ENCODE data around the gene ANKRD55.

ANKRD55 gene

GRCh38 chr5:56055859-56056258, 177.3 kb downstream of the ANKRD55 start:
- POLR2A ChIA-PET: no interaction called here
- CTCF ChIA-PET: no interaction called here

DNA sequence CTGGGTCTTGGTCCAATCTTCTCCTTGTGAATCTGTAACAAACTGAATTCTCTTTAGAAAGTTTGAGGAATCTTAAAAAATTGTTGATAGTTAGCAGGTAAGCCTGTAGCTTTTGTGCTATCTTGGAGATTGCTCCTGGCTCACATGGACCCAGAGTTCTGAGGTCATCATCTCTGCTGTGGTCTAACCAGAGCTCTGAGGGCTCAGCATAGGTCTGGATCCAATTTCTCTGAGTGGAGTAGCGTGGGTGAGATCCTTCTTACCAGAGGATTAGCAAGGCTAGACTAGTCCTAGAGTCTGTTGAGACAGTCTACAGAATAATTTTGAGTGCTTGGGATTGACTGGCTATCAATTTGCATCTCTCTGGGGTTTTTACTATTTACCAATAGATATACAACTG, 177.8 kb downstream of the ANKRD55 start:
- POLR2A ChIA-PET: no interaction called here
- CTCF ChIA-PET: no interaction called here
- TF ChIP-seq FOXA1 (IDR thresholded peaks at IDR 0.05) (no peak), L3MBTL2 (conservative IDR thresholded peaks at IDR 0.05) (no peak), HDGF (IDR thresholded peaks at IDR 0.05; ENCODE audit: borderline replicate concordance) (no peak), LEF1 (IDR thresholded peaks at IDR 0.05; ENCODE audit: borderline replicate concordance) (no peak)
- DNase-seq (ENCODE audit: extremely low spot score): no peak

More at GRCh38 chr5:56055859-56056258, 177.3 kb downstream of the ANKRD55 start:
- TF ChIP-seq HDGF (IDR thresholded peaks at IDR 0.05; ENCODE audit: borderline replicate concordance): no peak
- TF ChIP-seq FOXM1 (IDR thresholded peaks at IDR 0.05; ENCODE audit: borderline replicate concordance): no peak
- TF ChIP-seq ARNT (IDR thresholded peaks at IDR 0.05): no peak
- no peak for TF ChIP-seq LEF1 (IDR thresholded peaks at IDR 0.05; ENCODE audit: borderline replicate concordance)
- no peak for TF ChIP-seq TARDBP (IDR thresholded peaks at IDR 0.05)
- TF ChIP-seq SP1 (IDR thresholded peaks at IDR 0.05): no peak
- no peak for TF ChIP-seq CTBP1 (IDR thresholded peaks at IDR 0.05; ENCODE audit: borderline replicate concordance)
- no peak for TF ChIP-seq NFRKB (IDR thresholded peaks at IDR 0.05)
- TF ChIP-seq FOXK2 (IDR thresholded peaks at IDR 0.05): no peak
- TF ChIP-seq ZNF384 (IDR thresholded peaks at IDR 0.05): no peak
- no peak for TF ChIP-seq BHLHE40 (IDR thresholded peaks at IDR 0.05; ENCODE audit: borderline replicate concordance)
- no peak for TF ChIP-seq L3MBTL2 (conservative IDR thresholded peaks at IDR 0.05)
- TF ChIP-seq SUZ12 (IDR thresholded peaks at IDR 0.05): no peak
- no peak for DNase-seq (ENCODE audit: extremely low spot score)

DNA sequence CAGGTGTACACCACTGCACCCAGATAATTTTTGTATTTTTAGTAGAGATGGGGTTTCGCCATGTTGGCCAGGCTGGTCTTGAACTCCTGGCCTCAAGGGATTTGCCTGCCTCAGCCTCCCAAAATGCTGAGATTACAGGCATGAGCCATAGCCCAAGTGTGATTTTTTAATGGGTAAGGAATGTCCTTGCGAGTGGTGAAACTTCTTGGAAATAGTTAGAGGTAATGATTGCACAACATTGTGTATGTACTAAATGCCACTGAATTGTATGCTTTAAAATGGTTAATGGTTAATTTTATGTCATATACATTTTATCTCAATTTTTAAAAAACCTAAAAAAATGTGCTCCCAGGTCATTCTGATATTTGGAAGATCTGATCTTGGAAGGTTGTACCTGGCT, 178.5 kb downstream of the ANKRD55 start:
- DNase-seq (ENCODE audit: extremely low spot score): no peak
- CTCF ChIA-PET: no interaction called here
- TF ChIP-seq L3MBTL2 (conservative IDR thresholded peaks at IDR 0.05): no peak
- no peak for TF ChIP-seq SP1 (IDR thresholded peaks at IDR 0.05)
- TF ChIP-seq ZNF384 (IDR thresholded peaks at IDR 0.05): no peak
- no peak for TF ChIP-seq ELF4 (IDR thresholded peaks at IDR 0.05)
- no peak for TF ChIP-seq ARNT (IDR thresholded peaks at IDR 0.05)
- no peak for TF ChIP-seq HDGF (IDR thresholded peaks at IDR 0.05; ENCODE audit: borderline replicate concordance)

GRCh38 chr5:56053363-56053762, 179.8 kb downstream of the ANKRD55 start:
- CTCF ChIA-PET: no interaction called here
- no peak for TF ChIP-seq FOXK2 (IDR thresholded peaks at IDR 0.05)
- no peak for TF ChIP-seq ARNT (IDR thresholded peaks at IDR 0.05)
- TF ChIP-seq PKNOX1 (IDR thresholded peaks at IDR 0.05): no peak
- no peak for TF ChIP-seq L3MBTL2 (conservative IDR thresholded peaks at IDR 0.05)
- TF ChIP-seq SP1 (IDR thresholded peaks at IDR 0.05): no peak
- no peak for TF ChIP-seq BHLHE40 (IDR thresholded peaks at IDR 0.05; ENCODE audit: borderline replicate concordance)
- TF ChIP-seq TARDBP (IDR thresholded peaks at IDR 0.05): no peak
- TF ChIP-seq ZNF384 (IDR thresholded peaks at IDR 0.05): no peak
- TF ChIP-seq NFRKB (IDR thresholded peaks at IDR 0.05): no peak
- no peak for TF ChIP-seq HDGF (IDR thresholded peaks at IDR 0.05; ENCODE audit: borderline replicate concordance)
- no peak for TF ChIP-seq CTBP1 (IDR thresholded peaks at IDR 0.05; ENCODE audit: borderline replicate concordance)
- TF ChIP-seq FOXM1 (IDR thresholded peaks at IDR 0.05; ENCODE audit: borderline replicate concordance): no peak
- TF ChIP-seq ELF4 (IDR thresholded peaks at IDR 0.05): no peak
- no peak for TF ChIP-seq FOXA1 (IDR thresholded peaks at IDR 0.05)
- no peak for TF ChIP-seq SUZ12 (IDR thresholded peaks at IDR 0.05)
- TF ChIP-seq LEF1 (IDR thresholded peaks at IDR 0.05; ENCODE audit: borderline replicate concordance): no peak
- DNase-seq (ENCODE audit: extremely low spot score): no peak
- POLR2A ChIA-PET: no interaction called here

More for the DNA sequence above, 178.5 kb downstream of the ANKRD55 start:
- POLR2A ChIA-PET: no interaction called here

DNA sequence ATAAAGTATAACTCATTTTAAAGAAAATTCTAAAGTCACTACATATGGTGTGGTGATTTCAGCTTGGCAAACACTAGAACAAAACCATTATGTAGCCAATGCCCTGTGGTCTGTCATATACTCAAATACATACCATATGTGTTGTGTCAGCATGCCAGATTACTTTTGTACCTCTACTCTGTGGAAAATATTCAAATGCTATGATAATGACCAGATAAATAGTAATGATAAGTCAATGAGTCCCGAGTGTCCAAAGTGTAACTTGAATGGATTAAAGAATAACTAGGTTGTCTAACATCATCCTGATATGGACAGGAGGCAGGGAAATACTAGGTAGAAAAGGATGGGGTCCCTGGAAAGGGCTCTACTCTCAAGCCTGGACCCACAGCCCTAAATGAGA, 180.4 kb downstream of the ANKRD55 start:
- no peak for TF ChIP-seq BHLHE40 (IDR thresholded peaks at IDR 0.05; ENCODE audit: borderline replicate concordance)
- no peak for TF ChIP-seq FOXK2 (IDR thresholded peaks at IDR 0.05)
- no peak for TF ChIP-seq SP1 (IDR thresholded peaks at IDR 0.05)
- ChIA-PET POLR2A (no interaction called here), CTCF (no interaction called here)
- no peak for DNase-seq (ENCODE audit: extremely low spot score)

GRCh38 chr5:56050551-56051255, 182.4 kb downstream of the ANKRD55 start:
- POLR2A ChIA-PET: no interaction called here
- TF ChIP-seq SP1 (IDR thresholded peaks at IDR 0.05) (no peak), HDGF (IDR thresholded peaks at IDR 0.05; ENCODE audit: borderline replicate concordance) (no peak), TARDBP (IDR thresholded peaks at IDR 0.05) (no peak), LEF1 (IDR thresholded peaks at IDR 0.05; ENCODE audit: borderline replicate concordance) (no peak), L3MBTL2 (conservative IDR thresholded peaks at IDR 0.05) (no peak), FOXK2 (IDR thresholded peaks at IDR 0.05) (no peak), FOXM1 (IDR thresholded peaks at IDR 0.05; ENCODE audit: borderline replicate concordance) (no peak), ARNT (IDR thresholded peaks at IDR 0.05) (no peak), BHLHE40 (IDR thresholded peaks at IDR 0.05; ENCODE audit: borderline replicate concordance) (no peak), NFRKB (IDR thresholded peaks at IDR 0.05) (no peak), SUZ12 (IDR thresholded peaks at IDR 0.05) (no peak), FOXA1 (IDR thresholded peaks at IDR 0.05) (no peak), PKNOX1 (IDR thresholded peaks at IDR 0.05) (no peak), ZNF384 (IDR thresholded peaks at IDR 0.05) (no peak), CTBP1 (IDR thresholded peaks at IDR 0.05; ENCODE audit: borderline replicate concordance) (no peak)
- no peak for DNase-seq (ENCODE audit: extremely low spot score)
- CTCF ChIA-PET: no interaction called here

Data from HEK293T (cell line).